ENCODE data around the gene HIGD1A.
"Not testable (repeated sequence)": the region's sequence is repeated elsewhere in the genome, so short reads cannot be mapped to it uniquely, and the experiment has no call there.

Gene HIGD1A

GRCh38 chr3:42829083-42829627 is 24.9 kb upstream of the HIGD1A start:
- no peak for DNase-seq

GRCh38 chr3:42827654-42828053 is 23.4 kb upstream of the HIGD1A start:
- no peak for DNase-seq

GRCh38 chr3:42827023-42827422 is 22.7 kb upstream of the HIGD1A start:
- no peak for DNase-seq

GRCh38 chr3:42826141-42826540 is 21.9 kb upstream of the HIGD1A start:
- no peak for DNase-seq

GRCh38 chr3:42823351-42823750 is 19.1 kb upstream of the HIGD1A start:
- no peak for DNase-seq

- DNase-seq, result no peak
Measured at GRCh38 chr3:42822828-42823227, 18.5 kb upstream of the HIGD1A start.

- no peak for DNase-seq
Measured at GRCh38 chr3:42820746-42821051, 16.4 kb upstream of the HIGD1A start.

- DNase-seq, result no peak
Measured at GRCh38 chr3:42819351-42819965, 15.2 kb upstream of the HIGD1A start.

GRCh38 chr3:42815826-42816225 is 11.5 kb upstream of the HIGD1A start:
- no peak for DNase-seq

GRCh38 chr3:42814914-42815507 is 10.7 kb upstream of the HIGD1A start:
- no peak for DNase-seq

- no peak for DNase-seq
Measured at GRCh38 chr3:42814246-42814645, 10.0 kb upstream of the HIGD1A start.

GRCh38 chr3:42811118-42811883 is 7.0 kb upstream of the HIGD1A start:
- not testable (repeated sequence) for DNase-seq

- DNase-seq, result not testable (repeated sequence)
Measured at GRCh38 chr3:42810706-42811105, 6.4 kb upstream of the HIGD1A start.

- no peak for DNase-seq
Measured at GRCh38 chr3:42809202-42809601, 4.9 kb upstream of the HIGD1A start, which contains the start of gene ACKR2. Gene ACKR2, plus strand, starts transcription at chr3:42809445. Its CDS starts 55,058 bp downstream, at chr3:42864503.

- DNase-seq, result no peak
Measured at GRCh38 chr3:42807929-42808328, 3.6 kb upstream of the HIGD1A start.

GRCh38 chr3:42805141-42805821 is 991 bp upstream of the HIGD1A start:
- no peak for DNase-seq

- DNase-seq, result no peak
Measured at GRCh38 chr3:42804831-42805132, 492 bp upstream of the HIGD1A start.

GRCh38 chr3:42803414-42804105 is 730 bp downstream of the HIGD1A start:
- peak; percentile 59 for DNase-seq

GRCh38 chr3:42802876-42803413 is 1.3 kb downstream of the HIGD1A start:
- DNase-seq, result no peak

- no peak for DNase-seq
Measured at GRCh38 chr3:42801784-42802183, 2.5 kb downstream of the HIGD1A start.

- no peak for DNase-seq
Measured at GRCh38 chr3:42801048-42801620, 3.2 kb downstream of the HIGD1A start.

- DNase-seq, result no peak
Measured at GRCh38 chr3:42800251-42800650, 4.0 kb downstream of the HIGD1A start.

Data from stimulated activated CD4-positive, alpha-beta T cell treated with anti-CD3 and anti-CD28 coated beads, Interleukin-15, amount 100 ng/mL, for 24 hours (primary cell).